GM19025 (cell line): Measurements from ENCODE around the gene USP46.

Experiments used
- ATAC-seq: cut with Tn5 transposase; IDR thresholded peaks from one replicate; pipeline ENCODE4 v1.9.1; 2021; ENCODE audit warnings: mild to moderate bottlenecking, low read depth, moderate library complexity; ENCODE audit not compliant: unreplicated experiment

USP46 gene

GRCh38 chr4:52622564-52622963 lies 36.5 kb downstream of the USP46 start:
- no peak for ATAC-seq

- ATAC-seq: no peak
Measured at GRCh38 chr4:52621567-52621966, 37.5 kb downstream of the USP46 start.

GRCh38 chr4:52619591-52619931 lies 39.5 kb downstream of the USP46 start:
- no peak for ATAC-seq

GRCh38 chr4:52618795-52619590 lies 40.1 kb downstream of the USP46 start:
- ATAC-seq: no peak

GRCh38 chr4:52617336-52618020 lies 41.6 kb downstream of the USP46 start:
- ATAC-seq: no peak

- ATAC-seq: no peak
Measured at GRCh38 chr4:52614241-52614640, 44.9 kb downstream of the USP46 start.

GRCh38 chr4:52612341-52612740 lies 46.8 kb downstream of the USP46 start:
- ATAC-seq: no peak

- no peak for ATAC-seq
Measured at GRCh38 chr4:52611030-52611555, 48.0 kb downstream of the USP46 start.

GRCh38 chr4:52606726-52607125 lies 52.4 kb downstream of the USP46 start:
- ATAC-seq: no peak

- ATAC-seq: no peak
Measured at GRCh38 chr4:52606040-52606439, 53.1 kb downstream of the USP46 start.

GRCh38 chr4:52604215-52604614 lies 54.9 kb downstream of the USP46 start:
- no peak for ATAC-seq

- no peak for ATAC-seq
Measured at GRCh38 chr4:52600275-52600674, 58.8 kb downstream of the USP46 start.

- no peak for ATAC-seq
Measured at GRCh38 chr4:52595001-52595400, 64.1 kb downstream of the USP46 start.

- ATAC-seq: no peak
Measured at GRCh38 chr4:52592287-52592686, 66.8 kb downstream of the USP46 start.

- no peak for ATAC-seq
Measured at GRCh38 chr4:52588771-52589591, 70.1 kb downstream of the USP46 start.

- no peak for ATAC-seq
Measured at GRCh38 chr4:52588097-52588496, 71.0 kb downstream of the USP46 start.

GRCh38 chr4:52586069-52586468 lies 73.0 kb downstream of the USP46 start:
- ATAC-seq: no peak

GRCh38 chr4:52585379-52585778 lies 73.7 kb downstream of the USP46 start:
- ATAC-seq: no peak

GRCh38 chr4:52579602-52580272 lies 79.4 kb downstream of the USP46 start:
- ATAC-seq: no peak

GRCh38 chr4:52578951-52579350 lies 80.2 kb downstream of the USP46 start:
- no peak for ATAC-seq

GRCh38 chr4:52577624-52577962 lies 81.5 kb downstream of the USP46 start:
- no peak for ATAC-seq
